Ascending aorta (tissue), 2 donors: ENCODE measurements around the gene ALOX12. TPM values are rescaled to one million over a fixed set of nuclear protein-coding genes. Genes with fewer than 3 reads are reported as not detected.
"Not testable (repeated sequence)": the region's sequence is repeated elsewhere in the genome, so short reads cannot be mapped to it uniquely, and the experiment has no call there.

Experiments
- DNase-seq, 2 donors: peaks; one replicate each; pipeline ENCODE4 v3.0.0-alpha.2; 2019; ENCODE audit warnings: low spot score in 2 of 2
- H3K27ac ChIP-seq, 2 donors: fragments of 200-600 bp; sonication (generic); one replicate each; pipeline ENCODE4 v1.5.1; 2016 to 2017; ENCODE audit warnings: mild to moderate bottlenecking in 1 of 2
- H3K27me3 ChIP-seq: fragments of 200-600 bp; sonication (generic); one replicate; pipeline ENCODE4 v1.5.1; 2017
- H3K36me3 ChIP-seq, 2 donors: fragments of 200-600 bp; sonication (generic); one replicate each; pipeline ENCODE4 v1.5.1; 2016
- H3K4me1 ChIP-seq, 2 donors: fragments of 200-600 bp; sonication (generic); one replicate each; pipeline ENCODE4 v1.5.1; 2016 to 2017; ENCODE audit warnings: mild to moderate bottlenecking in 1 of 2
- H3K4me3 ChIP-seq, 2 donors: fragments of 200-600 bp; sonication (generic); one replicate each; pipeline ENCODE4 v1.5.1; 2016 to 2017; ENCODE audit warnings: mild to moderate bottlenecking in 1 of 2
- H3K9me3 ChIP-seq, 2 donors: fragments of 200-600 bp; sonication (generic); one replicate each; pipeline ENCODE4 v1.5.1; 2016
- intact Hi-C: fragments of 100-400 bp; cut with DNase I; formaldehyde crosslinking; loops from one replicate; pipeline ENCODE4 v1.15.1; 2023
- total RNA-seq: library from RNA; depleted of rRNA; stranded (reverse); fragments of >200 nt; gene quantifications from one replicate; pipeline ENCODE4 v1.1.0, GENCODE V29; 2016
- TF ChIP-seq, protein P1 (sequence below), 3 experiments: fragments of 200-600 bp in 2 of 3; fragments of 450-650 bp in 1 of 3; sonication (generic) in 2 of 3; IDR thresholded peaks; one replicate each; pipeline ENCODE4 v1.5.1; 2016 to 2019; ENCODE audit warnings: antibody characterized with exemption in 3 of 3, mild to moderate bottlenecking in 1 of 3, moderate library complexity in 1 of 3

ALOX12 gene
- total RNA-seq, 1 donor from 2014 or later: not detected

DNA sequence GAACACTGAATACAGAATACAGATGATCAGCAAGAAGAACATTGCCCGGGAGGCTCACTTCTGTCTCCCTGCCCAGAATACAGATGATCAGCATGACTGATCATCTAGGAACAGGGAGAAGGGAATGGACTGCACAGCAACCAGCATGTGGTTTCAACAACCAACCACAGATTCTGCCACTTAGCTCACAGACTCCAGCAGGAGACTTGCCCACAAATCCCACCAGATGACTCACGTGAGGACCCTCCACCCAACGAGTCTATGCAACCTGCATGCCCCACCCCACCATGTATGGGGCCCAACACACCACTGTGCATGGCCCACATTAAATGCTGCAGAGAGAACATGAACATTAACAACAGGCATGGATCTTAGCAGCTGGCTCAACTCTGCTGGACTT lies 36.1 kb upstream of the ALOX12 start:
- H3K36me3 ChIP-seq: no peaks in the 10 kb centered on the region
- TF ChIP-seq, protein P1, sequence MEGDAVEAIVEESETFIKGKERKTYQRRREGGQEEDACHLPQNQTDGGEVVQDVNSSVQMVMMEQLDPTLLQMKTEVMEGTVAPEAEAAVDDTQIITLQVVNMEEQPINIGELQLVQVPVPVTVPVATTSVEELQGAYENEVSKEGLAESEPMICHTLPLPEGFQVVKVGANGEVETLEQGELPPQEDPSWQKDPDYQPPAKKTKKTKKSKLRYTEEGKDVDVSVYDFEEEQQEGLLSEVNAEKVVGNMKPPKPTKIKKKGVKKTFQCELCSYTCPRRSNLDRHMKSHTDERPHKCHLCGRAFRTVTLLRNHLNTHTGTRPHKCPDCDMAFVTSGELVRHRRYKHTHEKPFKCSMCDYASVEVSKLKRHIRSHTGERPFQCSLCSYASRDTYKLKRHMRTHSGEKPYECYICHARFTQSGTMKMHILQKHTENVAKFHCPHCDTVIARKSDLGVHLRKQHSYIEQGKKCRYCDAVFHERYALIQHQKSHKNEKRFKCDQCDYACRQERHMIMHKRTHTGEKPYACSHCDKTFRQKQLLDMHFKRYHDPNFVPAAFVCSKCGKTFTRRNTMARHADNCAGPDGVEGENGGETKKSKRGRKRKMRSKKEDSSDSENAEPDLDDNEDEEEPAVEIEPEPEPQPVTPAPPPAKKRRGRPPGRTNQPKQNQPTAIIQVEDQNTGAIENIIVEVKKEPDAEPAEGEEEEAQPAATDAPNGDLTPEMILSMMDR (IDR thresholded peaks at IDR 0.05): no peak
- no peak overlapping the region for H3K4me3 ChIP-seq
- DNase-seq: no peak
- H3K4me1 ChIP-seq: no peaks in the 10 kb centered on the region
- H3K27me3 ChIP-seq: no peaks in the 10 kb centered on the region
- intact Hi-C loops: no loop called here
- no peaks in the 10 kb centered on the region for H3K9me3 ChIP-seq
- no peak overlapping the region for H3K27ac ChIP-seq

DNA sequence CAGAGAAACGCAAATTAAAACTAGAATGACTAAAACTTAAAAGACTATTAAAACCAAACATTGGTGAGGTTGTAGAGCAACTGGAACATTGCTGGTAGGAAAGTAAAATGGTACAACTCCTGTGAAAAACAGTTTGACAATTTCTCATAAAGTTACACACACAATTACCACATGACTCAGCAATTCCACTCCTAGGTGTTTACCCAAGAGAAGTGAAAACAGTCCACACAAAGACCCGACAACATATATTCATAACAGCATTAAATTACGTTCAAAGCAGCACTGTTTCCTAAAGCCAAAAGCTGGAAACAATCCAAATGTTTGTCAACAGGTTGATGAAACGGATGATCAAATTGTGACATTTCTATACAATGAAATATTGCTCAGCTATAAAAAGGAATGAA lies 26.5 kb upstream of the ALOX12 start:
- Histone ChIP-seq H3K27ac (no peak overlapping the region), H3K36me3 (no peaks in the 10 kb centered on the region), H3K27me3 (no peaks in the 10 kb centered on the region), H3K4me3 (no peak overlapping the region), H3K9me3 (no peaks in the 10 kb centered on the region), H3K4me1 (no peaks in the 10 kb centered on the region)
- TF ChIP-seq, protein P1 (IDR thresholded peaks at IDR 0.05): no peak
- intact Hi-C loops: no loop called here
- no peak for DNase-seq

DNA sequence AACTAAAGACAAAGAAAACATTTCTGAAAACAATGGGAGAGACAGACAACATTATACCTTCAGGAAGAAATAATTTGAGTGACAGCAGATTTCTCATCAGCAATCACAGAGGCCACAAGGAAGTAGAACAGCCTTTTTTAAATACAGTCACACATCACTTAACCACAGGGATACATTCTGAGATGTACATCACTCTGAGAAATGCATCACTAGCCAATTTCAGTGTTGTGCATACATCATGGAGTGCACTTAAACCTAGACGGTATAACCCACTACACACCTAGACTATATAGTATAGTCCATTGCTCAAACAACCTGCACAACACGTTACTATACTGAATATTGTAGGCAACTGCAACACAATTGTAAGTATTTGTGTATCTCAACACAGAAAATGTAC lies 24.9 kb upstream of the ALOX12 start:
- no peak for DNase-seq
- Histone ChIP-seq H3K27me3 (no peaks in the 10 kb centered on the region), H3K27ac (no peak overlapping the region), H3K9me3 (no peaks in the 10 kb centered on the region), H3K36me3 (no peaks in the 10 kb centered on the region), H3K4me3 (no peak overlapping the region), H3K4me1 (no peaks in the 10 kb centered on the region)
- intact Hi-C loops: no loop called here
- TF ChIP-seq, protein P1 (IDR thresholded peaks at IDR 0.05): no peak

DNA sequence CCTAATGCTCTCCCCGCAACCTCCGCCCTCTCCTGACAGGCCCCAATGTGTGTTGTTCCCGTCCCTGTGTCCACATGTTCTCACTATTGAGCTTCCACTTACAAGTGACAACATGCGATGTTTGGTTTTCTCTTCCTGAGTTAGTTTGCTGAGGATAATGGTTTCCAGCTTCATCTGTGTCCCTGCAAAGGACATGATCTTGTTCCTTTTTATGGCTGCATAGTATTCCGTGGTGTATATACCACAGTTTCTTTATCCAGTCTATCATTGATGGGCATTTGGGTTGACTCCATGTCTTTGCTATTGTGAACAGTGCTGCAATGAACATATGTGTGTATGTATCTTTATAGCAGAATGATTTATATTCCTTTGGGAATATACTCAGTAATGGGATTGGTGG lies 16.4 kb upstream of the ALOX12 start:
- H3K27ac ChIP-seq, DNase-seq, H3K36me3 ChIP-seq, H3K4me1 ChIP-seq, H3K27me3 ChIP-seq, H3K4me3 ChIP-seq, H3K9me3 ChIP-seq, intact Hi-C loops: not testable (repeated sequence)

DNA sequence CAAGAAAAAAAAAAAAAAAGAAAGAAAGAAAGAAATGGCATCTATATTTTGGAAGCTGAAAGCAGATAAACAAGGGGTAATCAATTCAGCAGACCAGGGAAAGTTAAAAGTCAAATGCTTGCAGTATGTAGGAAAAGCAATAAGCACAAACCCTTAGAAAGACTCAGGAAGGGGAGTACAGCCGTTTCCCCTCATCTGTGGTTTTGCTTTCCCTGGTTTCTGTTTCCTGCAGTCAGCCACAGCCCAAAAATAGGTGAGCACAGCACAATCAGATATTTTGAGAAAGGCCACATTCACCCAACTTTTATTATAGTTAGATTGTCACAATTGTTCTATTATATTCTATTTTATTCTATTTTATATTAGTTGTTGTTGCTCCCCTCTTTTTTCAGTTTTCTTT lies 14.4 kb upstream of the ALOX12 start:
- TF ChIP-seq, protein P1 (IDR thresholded peaks at IDR 0.05): no peak
- intact Hi-C loops: no loop called here
- H3K27ac ChIP-seq: no peak overlapping the region
- no peak overlapping the region for H3K4me3 ChIP-seq
- DNase-seq: no peak
- H3K36me3 ChIP-seq: no peaks in the 10 kb centered on the region
- H3K27me3 ChIP-seq: no peaks in the 10 kb centered on the region
- H3K4me1 ChIP-seq: no peaks in the 10 kb centered on the region
- H3K9me3 ChIP-seq: no peaks in the 10 kb centered on the region

DNA sequence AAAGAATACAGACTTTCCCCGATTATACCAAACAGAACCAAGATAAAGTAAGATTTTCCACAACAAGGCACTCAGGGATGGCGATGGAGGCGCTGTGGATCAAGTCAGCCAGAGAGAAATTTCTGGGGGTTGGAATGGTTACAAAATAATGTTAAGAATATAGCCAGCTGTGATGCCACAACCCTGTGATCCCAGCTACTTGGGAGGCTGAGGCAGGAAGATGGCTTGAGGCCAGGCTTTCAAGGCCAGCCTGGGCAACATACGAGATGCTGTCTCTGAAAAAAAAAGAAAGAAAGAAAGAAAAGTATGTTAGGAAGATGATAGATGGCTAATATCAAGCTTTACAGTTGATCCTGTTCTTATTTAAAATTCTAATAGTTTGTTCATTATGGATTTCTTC lies 10.6 kb upstream of the ALOX12 start:
- H3K27me3 ChIP-seq: no peaks in the 10 kb centered on the region
- DNase-seq: no peak
- no peaks in the 10 kb centered on the region for H3K4me1 ChIP-seq
- no peak overlapping the region for H3K4me3 ChIP-seq
- no peaks in the 10 kb centered on the region for H3K36me3 ChIP-seq
- H3K27ac ChIP-seq: no peak overlapping the region
- H3K9me3 ChIP-seq: no peaks in the 10 kb centered on the region
- intact Hi-C loops: no loop called here
- TF ChIP-seq, protein P1 (IDR thresholded peaks at IDR 0.05): no peak
